Nephron progenitor cell (in vitro differentiated cells): ENCODE measurements around the gene MAFG.

Experiments used
- DNase-seq: peaks from one replicate; pipeline ENCODE4 v3.0.0; 2021
- H3K27ac Mint-ChIP-seq: 2 replicates; pipeline ENCODE4 v1.8.0; 2021; ENCODE audit warnings: mild to moderate bottlenecking, moderate library complexity, mixed read lengths
- H3K27me3 Mint-ChIP-seq: 2 replicates; pipeline ENCODE4 v1.8.0; 2021; ENCODE audit warnings: mild to moderate bottlenecking, low read depth, mixed read lengths; ENCODE audit not compliant: poor library complexity
- H3K36me3 Mint-ChIP-seq: 2 replicates; pipeline ENCODE4 v1.8.0; 2021; ENCODE audit warnings: low read depth, mixed read lengths
- H3K4me1 Mint-ChIP-seq: 2 replicates; pipeline ENCODE4 v1.8.0; 2021; ENCODE audit warnings: mixed read lengths
- H3K4me3 Mint-ChIP-seq: 2 replicates; pipeline ENCODE4 v1.8.0; 2021; ENCODE audit warnings: mild to moderate bottlenecking, moderate library complexity, mixed read lengths
- H3K9me3 Mint-ChIP-seq: 2 replicates; pipeline ENCODE4 v1.8.0; 2021; ENCODE audit warnings: mild to moderate bottlenecking, moderate library complexity, mixed read lengths
- CTCF ChIP-seq: fragments of 200-600 bp; sonication (generic); IDR thresholded peaks from 2 replicates; pipeline ENCODE4 v1.5.0; 2021; ENCODE audit warnings: antibody characterized with exemption

MAFG gene

GRCh38 chr17:81908793-81909192, 18.7 kb downstream of the MAFG start:
- Mint-ChIP-seq H3K27ac (no peak overlapping the region), H3K4me3 (no peak overlapping the region), H3K27me3 (peaks cover 3% of the 10 kb centered on the region), H3K9me3 (no peaks in the 10 kb centered on the region), H3K36me3 (peaks cover 10% of the 10 kb centered on the region), H3K4me1 (peaks cover 5% of the 10 kb centered on the region)
- TF ChIP-seq CTCF: no peak
- DNase-seq: no peak

DNA sequence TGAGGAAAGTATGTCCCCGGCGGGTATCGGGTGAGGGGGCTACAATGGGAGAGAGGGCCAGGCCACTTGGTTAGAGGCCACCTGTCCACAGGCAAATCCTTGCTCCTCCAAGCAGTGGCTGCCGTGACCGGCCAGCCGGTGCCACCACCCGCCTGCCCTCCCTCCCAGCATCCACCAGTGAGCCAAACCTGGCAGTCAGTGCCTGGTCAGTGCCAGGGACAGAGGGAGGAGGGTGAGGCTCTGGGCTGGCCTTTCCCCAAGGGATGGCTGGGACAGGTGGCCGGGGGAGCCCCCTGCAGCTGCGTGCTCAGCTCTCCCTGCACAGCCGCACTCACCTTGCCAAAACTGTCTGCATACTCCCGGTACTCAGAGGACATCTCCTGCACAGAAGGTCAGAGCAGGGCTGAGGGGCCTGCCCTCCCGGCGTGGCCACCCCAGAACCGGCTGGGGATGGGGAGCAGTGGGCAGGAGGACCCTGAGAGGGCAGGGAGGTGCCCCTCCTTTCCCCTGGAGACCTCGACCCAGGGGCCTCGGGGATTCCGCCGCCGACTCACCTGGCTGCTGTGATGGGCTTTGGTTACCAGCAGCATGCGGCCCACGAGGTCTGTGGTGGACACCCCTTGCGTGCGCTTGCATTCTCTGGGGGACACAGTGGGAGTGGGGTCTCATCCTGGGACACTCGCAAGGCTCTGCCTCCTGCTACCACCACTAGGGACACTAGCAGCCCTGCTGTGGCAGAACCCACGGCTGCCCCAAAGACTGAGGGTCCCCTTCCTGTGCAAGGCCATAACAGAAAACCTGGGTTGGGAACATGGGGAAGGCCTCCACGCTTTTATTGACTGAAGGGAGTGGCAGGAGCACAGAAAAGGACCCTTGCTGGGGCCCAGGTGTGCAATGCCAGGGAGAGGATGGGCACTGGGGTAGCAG, 20.1 kb downstream of the MAFG start:
- no peak for TF ChIP-seq CTCF
- no peak overlapping the region for H3K27ac Mint-ChIP-seq
- H3K4me1 Mint-ChIP-seq: peaks cover 5% of the 10 kb centered on the region

GRCh38 chr17:81906476-81907218, 20.9 kb downstream of the MAFG start:
- no peak for TF ChIP-seq CTCF
- no peak for DNase-seq
- Mint-ChIP-seq H3K9me3 (no peaks in the 10 kb centered on the region), H3K27ac (no peak overlapping the region), H3K4me1 (peaks cover 5% of the 10 kb centered on the region), H3K36me3 (no peaks in the 10 kb centered on the region), H3K27me3 (peaks cover 7% of the 10 kb centered on the region), H3K4me3 (no peak overlapping the region)

More for the DNA sequence above, 20.1 kb downstream of the MAFG start:
- Mint-ChIP-seq H3K4me3 (no peak overlapping the region), H3K27me3 (peaks cover 8% of the 10 kb centered on the region), H3K9me3 (no peaks in the 10 kb centered on the region), H3K36me3 (no peaks in the 10 kb centered on the region)
- no peak for DNase-seq

DNA sequence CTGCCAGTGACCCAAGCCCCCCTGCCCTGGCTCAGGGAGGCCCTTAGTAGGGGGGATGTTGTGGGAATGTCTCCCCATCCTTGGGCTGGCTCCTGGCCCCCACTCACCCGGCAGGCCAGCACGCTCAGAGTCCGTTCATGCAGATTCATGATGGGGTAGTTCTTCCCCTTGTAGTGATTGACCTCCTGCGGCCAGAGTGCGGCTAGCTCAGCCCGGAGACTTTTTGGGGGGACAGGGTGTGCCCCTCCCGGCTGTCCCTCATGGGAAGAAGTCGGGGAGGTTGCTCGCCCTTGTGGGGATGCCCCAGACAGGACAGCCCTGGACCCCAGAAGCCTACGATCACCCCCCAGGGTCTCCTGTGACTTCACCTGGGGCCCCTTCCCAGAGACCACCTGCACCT, 21.5 kb downstream of the MAFG start:
- peaks cover 5% of the 10 kb centered on the region for H3K36me3 Mint-ChIP-seq
- peaks cover 10% of the 10 kb centered on the region for H3K4me1 Mint-ChIP-seq
- DNase-seq: no peak
- H3K27me3 Mint-ChIP-seq: peaks cover 13% of the 10 kb centered on the region
- no peak overlapping the region for H3K4me3 Mint-ChIP-seq
- TF ChIP-seq CTCF: no peak
- no peak overlapping the region for H3K27ac Mint-ChIP-seq
- no peaks in the 10 kb centered on the region for H3K9me3 Mint-ChIP-seq

- Mint-ChIP-seq H3K9me3 (no peaks in the 10 kb centered on the region), H3K27ac (no peak overlapping the region), H3K4me3 (no peak overlapping the region), H3K36me3 (peaks cover 9% of the 10 kb centered on the region), H3K4me1 (peaks cover 14% of the 10 kb centered on the region), H3K27me3 (peaks cover 18% of the 10 kb centered on the region)
- DNase-seq: no peak
- TF ChIP-seq CTCF: no peak
Measured at GRCh38 chr17:81905424-81905875, 22.1 kb downstream of the MAFG start.
